Tibial artery (tissue), 4 donors: Measurements from ENCODE around the gene ELSPBP1.
"Not testable (repeated sequence)": the region's sequence is repeated elsewhere in the genome, so short reads cannot be mapped to it uniquely, and the experiment has no call there.

Experiments used
- DNase-seq, 2 donors: peaks; one replicate each; pipeline ENCODE4 v3.0.0-alpha.2; 2019
- H3K27ac ChIP-seq, 2 donors: fragments of 200-600 bp; sonication (generic) in 1 of 2; 1 replicate in 1 of 2; 2 replicates in 1 of 2; pipeline ENCODE4 v1.5.1; 2018 to 2019; ENCODE audit warnings: mild to moderate bottlenecking in 1 of 2
- H3K27me3 ChIP-seq, 2 donors: fragments of 200-600 bp; sonication (generic) in 1 of 2; one replicate each; pipeline versions ENCODE4 v1.5.1 to v1.6.0; 2016 to 2019
- H3K36me3 ChIP-seq, 3 donors: fragments of 200-600 bp; sonication (generic) in 2 of 3; one replicate each; pipeline ENCODE4 v1.5.1; 2016 to 2019; ENCODE audit warnings: mild to moderate bottlenecking in 2 of 3
- H3K4me1 ChIP-seq, 4 donors: fragments of 200-600 bp; sonication (generic) in 2 of 4; 1 replicate in 3 of 4; 2 replicates in 1 of 4; pipeline ENCODE4 v1.5.1; 2016 to 2019
- H3K4me3 ChIP-seq, 2 donors: fragments of 200-600 bp; sonication (generic) in 1 of 2; 1 replicate in 1 of 2; 2 replicates in 1 of 2; pipeline ENCODE4 v1.5.1; 2018 to 2019; ENCODE audit warnings: mild to moderate bottlenecking in 2 of 2
- H3K9me3 ChIP-seq, 3 donors: fragments of 200-600 bp; sonication (generic) in 1 of 3; one replicate each; pipeline ENCODE4 v1.5.1; 2016 to 2019
- CTCF ChIP-seq, 2 experiments: fragments of 200-600 bp in 1 of 2; fragments of 450-650 bp in 1 of 2; IDR thresholded peaks; one replicate each; pipeline ENCODE4 v1.5.1; 2017 to 2019; ENCODE audit warnings: antibody characterized with exemption in 2 of 2, mild to moderate bottlenecking in 1 of 2, moderate library complexity in 1 of 2
- intact Hi-C: fragments of 100-400 bp; cut with DNase I; formaldehyde crosslinking; loops from one replicate; pipeline ENCODE4 v1.15.0; 2023; ENCODE audit warnings: low total_unique reads

Gene ELSPBP1

GRCh38 chr19:48059331-48059730 lies 64.9 kb downstream of the ELSPBP1 start:
- no peak for DNase-seq
- H3K27ac ChIP-seq: no peak overlapping the region
- H3K36me3 ChIP-seq: peaks cover 0 to 33% (median 18%) of the 10 kb centered on the region in 3 donors
- no peak overlapping the region for H3K4me3 ChIP-seq
- intact Hi-C loops: no loop called here
- no peaks in the 10 kb centered on the region for H3K9me3 ChIP-seq
- no peaks in the 10 kb centered on the region for H3K27me3 ChIP-seq
- TF ChIP-seq CTCF (IDR thresholded peaks at IDR 0.05): no peak
- no peaks in the 10 kb centered on the region for H3K4me1 ChIP-seq

GRCh38 chr19:48060381-48060780 lies 65.9 kb downstream of the ELSPBP1 start:
- H3K4me1 ChIP-seq: no peaks in the 10 kb centered on the region
- H3K27ac ChIP-seq: no peak overlapping the region
- TF ChIP-seq CTCF (IDR thresholded peaks at IDR 0.05): no peak
- no peaks in the 10 kb centered on the region for H3K9me3 ChIP-seq
- DNase-seq: no peak
- H3K27me3 ChIP-seq: no peaks in the 10 kb centered on the region
- no peak overlapping the region for H3K4me3 ChIP-seq
- intact Hi-C loops: no loop called here
- peaks cover 0 to 25% (median 22%) of the 10 kb centered on the region in 3 donors for H3K36me3 ChIP-seq

- no peak overlapping the region for H3K4me3 ChIP-seq
- peaks cover 0 to 25% (median 22%) of the 10 kb centered on the region in 3 donors for H3K36me3 ChIP-seq
- H3K4me1 ChIP-seq: no peaks in the 10 kb centered on the region
- no peaks in the 10 kb centered on the region for H3K27me3 ChIP-seq
- H3K27ac ChIP-seq: no peak overlapping the region
- intact Hi-C loops: no loop called here
- DNase-seq: no peak
- no peaks in the 10 kb centered on the region for H3K9me3 ChIP-seq
- no peak for TF ChIP-seq CTCF (IDR thresholded peaks at IDR 0.05)
Measured at GRCh38 chr19:48061401-48062344, 67.2 kb downstream of the ELSPBP1 start.

- H3K4me1 ChIP-seq: no peaks in the 10 kb centered on the region
- intact Hi-C loops: no loop called here
- H3K27me3 ChIP-seq: no peaks in the 10 kb centered on the region
- peaks cover 0 to 42% (median 22%) of the 10 kb centered on the region in 3 donors for H3K36me3 ChIP-seq
- H3K4me3 ChIP-seq: no peak overlapping the region
- H3K9me3 ChIP-seq: no peaks in the 10 kb centered on the region
- TF ChIP-seq CTCF (IDR thresholded peaks at IDR 0.05): no peak
- H3K27ac ChIP-seq: no peak overlapping the region
- no peak for DNase-seq
Measured at GRCh38 chr19:48064509-48064908, 70.1 kb downstream of the ELSPBP1 start.

- no peak for DNase-seq
- H3K4me3 ChIP-seq: no peak overlapping the region
- peaks cover 2 to 40% (median 20%) of the 10 kb centered on the region in 3 donors for H3K36me3 ChIP-seq
- TF ChIP-seq CTCF (IDR thresholded peaks at IDR 0.05): no peak
- intact Hi-C loops: no loop called here
- no peaks in the 10 kb centered on the region for H3K27me3 ChIP-seq
- H3K4me1 ChIP-seq: no peaks in the 10 kb centered on the region
- no peak overlapping the region for H3K27ac ChIP-seq
- H3K9me3 ChIP-seq: no peaks in the 10 kb centered on the region
Measured at GRCh38 chr19:48069435-48069834, 75.0 kb downstream of the ELSPBP1 start.

- intact Hi-C loops, H3K27ac ChIP-seq, H3K4me1 ChIP-seq, H3K4me3 ChIP-seq, H3K9me3 ChIP-seq, H3K27me3 ChIP-seq, DNase-seq: not testable (repeated sequence)
- H3K36me3 ChIP-seq: peaks cover 5 to 37% (median 22%) of the 10 kb centered on the region in 3 donors
Measured at GRCh38 chr19:48070177-48070769, 75.8 kb downstream of the ELSPBP1 start.
